ENCODE results near the gene SOX8.

The SOX8 gene

GRCh38 chr16:986925-987582, 5.5 kb downstream of the SOX8 start:
- no peak for DNase-seq (ENCODE audit: low read depth, low spot score)

- no peak for DNase-seq (ENCODE audit: low read depth, low spot score)
Measured at GRCh38 chr16:987906-988305, 6.3 kb downstream of the SOX8 start.

GRCh38 chr16:988471-989353, 7.1 kb downstream of the SOX8 start:
- no peak for DNase-seq (ENCODE audit: low read depth, low spot score)

- no peak for DNase-seq (ENCODE audit: low read depth, low spot score)
Measured at GRCh38 chr16:989354-989814, 7.8 kb downstream of the SOX8 start.

- DNase-seq (ENCODE audit: low read depth, low spot score): no peak
Measured at GRCh38 chr16:990516-991291, 9.1 kb downstream of the SOX8 start.

- DNase-seq (ENCODE audit: low read depth, low spot score): no peak
Measured at GRCh38 chr16:991345-991744, 9.8 kb downstream of the SOX8 start.

- no peak for DNase-seq (ENCODE audit: low read depth, low spot score)
Measured at GRCh38 chr16:991773-992172, 10.2 kb downstream of the SOX8 start.

GRCh38 chr16:993731-994130, 12.2 kb downstream of the SOX8 start:
- no peak for DNase-seq (ENCODE audit: low read depth, low spot score)

GRCh38 chr16:995087-995486, 13.5 kb downstream of the SOX8 start:
- DNase-seq (ENCODE audit: low read depth, low spot score): no peak

GRCh38 chr16:995783-996182, 14.2 kb downstream of the SOX8 start:
- no peak for DNase-seq (ENCODE audit: low read depth, low spot score)

GRCh38 chr16:996681-997080, 15.1 kb downstream of the SOX8 start:
- no peak for DNase-seq (ENCODE audit: low read depth, low spot score)

GRCh38 chr16:997440-998051, 16.0 kb downstream of the SOX8 start:
- no peak for DNase-seq (ENCODE audit: low read depth, low spot score)

- no peak for DNase-seq (ENCODE audit: low read depth, low spot score)
Measured at GRCh38 chr16:998211-998610, 16.6 kb downstream of the SOX8 start.

GRCh38 chr16:998615-999014, 17.0 kb downstream of the SOX8 start:
- no peak for DNase-seq (ENCODE audit: low read depth, low spot score)

GRCh38 chr16:999677-1000076, 18.1 kb downstream of the SOX8 start:
- DNase-seq (ENCODE audit: low read depth, low spot score): no peak

- DNase-seq (ENCODE audit: low read depth, low spot score): no peak
Measured at GRCh38 chr16:1000608-1001007, 19.0 kb downstream of the SOX8 start.

GRCh38 chr16:1001096-1001495, 19.5 kb downstream of the SOX8 start:
- no peak for DNase-seq (ENCODE audit: low read depth, low spot score)

GRCh38 chr16:1002399-1003166, 21.0 kb downstream of the SOX8 start:
- DNase-seq (ENCODE audit: low read depth, low spot score): peak; percentile 51

GRCh38 chr16:1003391-1004347, 22.1 kb downstream of the SOX8 start:
- DNase-seq (ENCODE audit: low read depth, low spot score): no peak

GRCh38 chr16:1005286-1005685, 23.7 kb downstream of the SOX8 start:
- no peak for DNase-seq (ENCODE audit: low read depth, low spot score)
